Measurements from ENCODE around the gene DSE.

- TF ChIP-seq CTCF (IDR thresholded peaks at IDR 0.05) (no peak), POLR2AphosphoS5 (IDR thresholded peaks at IDR 0.05) (no peak)
These were observed 60.1 kb downstream of the DSE start for GRCh38 chr6:116430860-116431259.
